ENCODE data around the gene SAMHD1. TPM values are rescaled to one million over a fixed set of nuclear protein-coding genes. Genes with fewer than 3 reads are reported as not detected.
A peak's percentile ranks its signal among the peaks of the same experiment; 100 is the strongest.
"Not testable (repeated sequence)": the region's sequence is repeated elsewhere in the genome, so short reads cannot be mapped to it uniquely, and the experiment has no call there.

The SAMHD1 gene
- total RNA-seq, 2 experiments from 2014 or later = 167 to 213 TPM

DNA sequence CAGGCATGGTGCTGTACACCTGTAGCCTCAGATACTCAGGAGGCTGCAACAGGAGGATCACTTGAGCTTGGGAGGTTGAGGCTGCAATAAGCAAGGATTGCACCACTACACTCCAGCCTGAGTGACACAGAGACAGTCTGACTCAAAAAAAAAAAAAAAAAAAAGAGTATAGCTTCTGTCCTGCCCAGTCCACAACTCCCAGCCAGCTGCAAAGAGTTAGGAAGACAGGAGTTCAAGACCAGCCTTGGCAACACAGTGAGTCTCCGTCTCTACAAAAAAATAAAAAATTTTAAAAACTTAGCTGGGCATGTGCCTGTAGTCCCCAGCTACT lies 103.8 kb downstream of the SAMHD1 start:
- no peak overlapping the region for H3K4me3 Mint-ChIP-seq
- no peaks in the 10 kb centered on the region for H3K36me3 Mint-ChIP-seq
- no peaks in the 10 kb centered on the region for H3K27me3 Mint-ChIP-seq
- no peak overlapping the region for H3K27ac Mint-ChIP-seq
- no peak for ATAC-seq
- no peak for DNase-seq
- no peaks in the 10 kb centered on the region for H3K9me3 Mint-ChIP-seq (ENCODE audit: low read depth)
- H3K4me1 Mint-ChIP-seq = peaks cover 13% of the 10 kb centered on the region
- CTCF ChIA-PET = interaction anchor here (0.7 to 3.9 kb wide), 6 partner anchors 12 to 112 kb away, joined by 3 to 22 read pairs (median 6); partner anchors contain the start of gene DSN1

DNA sequence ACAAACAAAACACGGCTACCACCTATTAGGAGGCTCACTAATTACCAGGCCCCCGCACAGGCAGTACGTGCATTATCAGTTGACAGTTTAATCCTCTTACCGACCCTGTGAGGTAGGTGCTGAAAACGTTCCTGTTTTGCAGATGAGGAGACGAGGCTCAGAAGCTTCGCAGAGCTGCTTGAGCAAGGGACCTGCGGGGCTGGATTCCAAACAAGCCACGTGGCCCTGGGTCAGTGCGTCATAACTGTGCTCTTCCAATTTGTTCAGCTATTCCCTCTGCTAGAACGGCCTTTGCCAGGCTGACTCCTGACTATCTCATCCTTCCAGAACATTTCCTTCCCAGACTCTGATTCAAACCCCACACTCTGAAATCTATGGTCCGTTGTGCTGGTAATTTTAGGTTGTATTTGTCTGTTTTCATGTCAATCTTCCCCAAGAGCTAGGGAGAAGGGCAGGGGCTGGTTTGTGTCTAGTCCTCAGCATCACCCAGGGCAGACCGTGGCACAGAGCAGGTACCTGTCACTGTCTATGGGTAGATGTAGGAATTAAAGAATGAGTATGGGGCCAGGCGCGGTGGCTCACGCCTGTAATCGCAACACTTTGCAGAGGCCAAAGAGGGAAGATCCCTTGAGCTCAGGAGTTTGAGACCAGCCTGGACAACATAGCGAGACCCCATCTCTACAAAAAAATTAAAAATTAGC lies 104.3 kb downstream of the SAMHD1 start:
- CTCF ChIA-PET = interaction anchor here (1.4 to 3.9 kb wide), 6 partner anchors 8 to 73 kb away, joined by 4 to 22 read pairs (median 6); partner anchors contain the start of gene DSN1
- DNase-seq = no peak
- Mint-ChIP-seq H3K27ac (no peak overlapping the region), H3K4me1 (peaks cover 16% of the 10 kb centered on the region), H3K36me3 (no peaks in the 10 kb centered on the region), H3K27me3 (no peaks in the 10 kb centered on the region), H3K4me3 (no peak overlapping the region), H3K9me3 (ENCODE audit: low read depth) (no peaks in the 10 kb centered on the region)
- no peak for ATAC-seq

- no peak overlapping the region for H3K27ac Mint-ChIP-seq
- DNase-seq (no peak), ATAC-seq (no peak)
- CTCF ChIA-PET = interaction anchor here (0.6 to 3.9 kb wide), 5 partner anchors 9 to 853 kb away, joined by 3 to 22 read pairs (median 6); a partner anchor contains a TSS
- no peak overlapping the region for H3K4me3 Mint-ChIP-seq
- H3K9me3 Mint-ChIP-seq (ENCODE audit: low read depth) = no peaks in the 10 kb centered on the region
- peaks cover 27% of the 10 kb centered on the region for H3K4me1 Mint-ChIP-seq
- no peaks in the 10 kb centered on the region for H3K36me3 Mint-ChIP-seq
- no peaks in the 10 kb centered on the region for H3K27me3 Mint-ChIP-seq
Observed at GRCh38 chr20:36845288-36845971, 106.1 kb downstream of the SAMHD1 start.

DNA sequence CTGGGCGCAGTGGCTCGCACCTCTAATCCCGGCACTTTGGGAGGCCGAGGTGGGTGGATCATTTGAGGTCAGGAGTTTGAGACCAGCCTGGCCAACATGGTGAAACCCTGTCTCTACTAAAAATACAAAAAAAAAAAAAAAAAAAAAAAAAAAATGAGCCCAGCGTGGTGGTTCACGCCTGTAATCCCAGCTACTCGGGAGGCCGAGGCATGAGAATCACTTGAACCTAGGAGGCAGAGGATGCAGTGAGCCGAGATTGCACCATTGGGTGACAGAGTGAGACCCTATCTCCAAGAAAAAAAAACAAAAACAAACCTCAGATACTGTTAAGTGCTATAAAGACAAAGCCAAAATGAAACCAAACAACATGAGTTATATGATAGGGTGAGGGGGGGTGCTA lies 110.5 kb downstream of the SAMHD1 start:
- DNase-seq; H3K27me3 Mint-ChIP-seq; H3K4me3 Mint-ChIP-seq; H3K9me3 Mint-ChIP-seq (ENCODE audit: low read depth); ATAC-seq; H3K36me3 Mint-ChIP-seq: not testable (repeated sequence)
- peak overlapping the region; percentile 78 for H3K27ac Mint-ChIP-seq
- CTCF ChIA-PET = interaction anchor here (1.3 to 3.3 kb wide), 3 partner anchors 20 to 33 kb away, joined by 4 to 17 read pairs (median 16); a partner anchor contains a TSS
- peaks cover 32% of the 10 kb centered on the region for H3K4me1 Mint-ChIP-seq

Other genes with a start within 250 kb of the SAMHD1 start
- 10 to 100 TPM; 27.8 to 28.8 TPM for gene NDRG3, start 205.6 kb downstream of the SAMHD1 start, total RNA-seq
- 10 to 100 TPM; 36.0 to 42.7 TPM for gene DSN1, start 177.9 kb downstream of the SAMHD1 start, total RNA-seq
- not detected for gene TLDC2, start 75.6 kb downstream of the SAMHD1 start, total RNA-seq
- gene RBL1, start 144.3 kb upstream of the SAMHD1 start, total RNA-seq = 10 to 100 TPM; 46.2 to 67.3 TPM
- 100 to 1,000 TPM; 148 to 178 TPM for gene RPN2, start 227.6 kb upstream of the SAMHD1 start, total RNA-seq
- 1 to 10 TPM; 2.3 to 3.1 TPM for gene MROH8, start 227.8 kb upstream of the SAMHD1 start, total RNA-seq